ENCODE data around the gene SYT1. TPM values are rescaled to one million over a fixed set of nuclear protein-coding genes. Genes with fewer than 3 reads are reported as not detected.

The SYT1 gene
- polyA plus RNA-seq, 3 donors: 0.72 TPM; not detected in 2

DNA sequence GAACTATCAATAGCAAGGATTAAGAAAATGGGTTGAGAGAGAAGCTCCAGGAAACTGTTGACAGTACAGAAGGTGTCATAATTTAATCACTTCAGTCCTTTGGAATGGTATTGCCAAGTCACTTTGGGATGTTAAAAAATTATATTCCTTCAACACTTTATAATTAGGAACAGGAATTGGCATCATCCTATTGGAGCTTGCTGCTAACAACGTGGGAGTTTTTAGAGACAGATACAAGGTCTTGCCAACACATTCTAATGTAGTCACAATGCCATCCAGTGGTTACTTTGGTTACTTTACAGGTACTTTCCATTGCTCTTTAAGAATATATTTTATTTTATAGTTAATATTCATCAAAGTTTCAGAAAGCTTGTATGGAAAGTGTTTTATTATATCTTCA lies 310.1 kb downstream of the SYT1 start:
- H3K27ac ChIP-seq (ENCODE audit: low read depth in 1 of 2, low read length in 2 of 2): no peak overlapping the region
- no peak overlapping the region for H3K4me2 ChIP-seq (replicated peaks; ENCODE audit: extremely low read depth, low read length, poor library complexity, severe bottlenecking)
- no peak overlapping the region for H2AFZ ChIP-seq (ENCODE audit: insufficient read depth, low read depth, low read length, poor library complexity, severe bottlenecking)
- DNase-seq: peak in 1 of 3 donors; percentile 7
- peaks cover 0 to 3% (median 2%) of the 10 kb centered on the region in 3 donors for H3K27me3 Mint-ChIP-seq (ENCODE audit: low read depth in 3 of 3)
- H3K4me1 Mint-ChIP-seq: no peaks in the 10 kb centered on the region
- H3K27me3 ChIP-seq (ENCODE audit: control insufficient read depth in 2 of 2, insufficient read depth in 2 of 2, low read length in 2 of 2): no peaks in the 10 kb centered on the region
- no peaks in the 10 kb centered on the region for H3K4me1 ChIP-seq (ENCODE audit: control insufficient read depth in 1 of 2, insufficient read depth in 2 of 2, low read length in 2 of 2)
- H3K9me3 ChIP-seq (replicated peaks in 1 of 2; ENCODE audit: control insufficient read depth in 1 of 2, insufficient read depth in 1 of 2, low read length in 2 of 2): no peaks in the 10 kb centered on the region
- H3K36me3 ChIP-seq (replicated peaks in 1 of 2; ENCODE audit: control insufficient read depth in 1 of 2, insufficient read depth in 2 of 2, low read length in 2 of 2): no peaks in the 10 kb centered on the region
- H3K4me3 ChIP-seq (replicated peaks in 1 of 3; ENCODE audit: low read depth in 2 of 3, low read length in 3 of 3): no peak overlapping the region
- no peaks in the 10 kb centered on the region for H4K20me1 ChIP-seq (ENCODE audit: insufficient read depth, low read length)
- no peaks in the 10 kb centered on the region for H3K79me2 ChIP-seq (ENCODE audit: insufficient read depth, low read length)
- H3K9ac ChIP-seq (ENCODE audit: insufficient read depth, low read length, poor library complexity, severe bottlenecking): no peak overlapping the region
- H3K4me3 Mint-ChIP-seq: no peak overlapping the region
- TF ChIP-seq, protein P1, sequence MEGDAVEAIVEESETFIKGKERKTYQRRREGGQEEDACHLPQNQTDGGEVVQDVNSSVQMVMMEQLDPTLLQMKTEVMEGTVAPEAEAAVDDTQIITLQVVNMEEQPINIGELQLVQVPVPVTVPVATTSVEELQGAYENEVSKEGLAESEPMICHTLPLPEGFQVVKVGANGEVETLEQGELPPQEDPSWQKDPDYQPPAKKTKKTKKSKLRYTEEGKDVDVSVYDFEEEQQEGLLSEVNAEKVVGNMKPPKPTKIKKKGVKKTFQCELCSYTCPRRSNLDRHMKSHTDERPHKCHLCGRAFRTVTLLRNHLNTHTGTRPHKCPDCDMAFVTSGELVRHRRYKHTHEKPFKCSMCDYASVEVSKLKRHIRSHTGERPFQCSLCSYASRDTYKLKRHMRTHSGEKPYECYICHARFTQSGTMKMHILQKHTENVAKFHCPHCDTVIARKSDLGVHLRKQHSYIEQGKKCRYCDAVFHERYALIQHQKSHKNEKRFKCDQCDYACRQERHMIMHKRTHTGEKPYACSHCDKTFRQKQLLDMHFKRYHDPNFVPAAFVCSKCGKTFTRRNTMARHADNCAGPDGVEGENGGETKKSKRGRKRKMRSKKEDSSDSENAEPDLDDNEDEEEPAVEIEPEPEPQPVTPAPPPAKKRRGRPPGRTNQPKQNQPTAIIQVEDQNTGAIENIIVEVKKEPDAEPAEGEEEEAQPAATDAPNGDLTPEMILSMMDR (IDR thresholded peaks at IDR 0.05): no peak
- no CpG with 5 or more reads among the region's 1 CpG for WGBS (ENCODE audit: insufficient coverage)
- H3K9me3 Mint-ChIP-seq: peaks cover 0 to 4% (median 0%) of the 10 kb centered on the region in 7 donors
- intact Hi-C loops (cut with micrococcal nuclease): no loop called here
- no peaks in the 10 kb centered on the region for H3K36me3 Mint-ChIP-seq
- peak overlapping the region in 1 of 7 donors; percentile 58 for H3K27ac Mint-ChIP-seq

DNA sequence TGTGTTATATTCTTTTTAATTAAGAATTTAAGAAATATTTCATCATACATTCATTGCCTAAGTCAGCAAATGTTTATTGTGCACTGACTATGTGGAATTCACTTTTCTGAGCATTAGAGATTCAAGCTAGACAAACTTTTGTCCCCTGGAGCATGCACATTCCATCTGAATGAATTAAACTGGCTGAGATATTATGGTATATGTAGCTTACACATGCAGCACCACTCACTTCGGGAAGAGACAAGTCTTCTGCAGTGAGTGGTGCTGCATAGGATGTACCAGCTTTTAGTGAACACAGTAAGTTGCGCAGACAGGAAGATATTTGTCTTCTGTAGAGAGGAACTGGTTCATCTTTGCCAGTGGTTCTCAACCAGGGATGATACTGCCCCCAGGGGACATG lies 318.4 kb downstream of the SYT1 start:
- Mint-ChIP-seq H3K36me3 (no peaks in the 10 kb centered on the region), H3K4me3 (no peak overlapping the region), H3K27me3 (ENCODE audit: low read depth in 3 of 3) (no peaks in the 10 kb centered on the region), H3K27ac (no peak overlapping the region), H3K4me1 (no peaks in the 10 kb centered on the region), H3K9me3 (peaks cover 0 to 4% (median 0%) of the 10 kb centered on the region in 7 donors)
- no peaks in the 10 kb centered on the region for H3K27me3 ChIP-seq (ENCODE audit: control insufficient read depth in 2 of 2, insufficient read depth in 2 of 2, low read length in 2 of 2)
- TF ChIP-seq, protein P1 (IDR thresholded peaks at IDR 0.05): no peak
- no peak overlapping the region for H2AFZ ChIP-seq (ENCODE audit: insufficient read depth, low read depth, low read length, poor library complexity, severe bottlenecking)
- intact Hi-C loops (cut with micrococcal nuclease): no loop called here
- H3K4me1 ChIP-seq (ENCODE audit: control insufficient read depth in 1 of 2, insufficient read depth in 2 of 2, low read length in 2 of 2): peaks cover 0 to 8% of the 10 kb centered on the region in 2 donors
- 94% methylated on average over 2 of the region's 2 CpGs for WGBS (ENCODE audit: insufficient coverage)
- no peak overlapping the region for H3K4me3 ChIP-seq (replicated peaks in 1 of 3; ENCODE audit: low read depth in 2 of 3, low read length in 3 of 3)
- H3K36me3 ChIP-seq (replicated peaks in 1 of 2; ENCODE audit: control insufficient read depth in 1 of 2, insufficient read depth in 2 of 2, low read length in 2 of 2): no peaks in the 10 kb centered on the region
- H3K9ac ChIP-seq (ENCODE audit: insufficient read depth, low read length, poor library complexity, severe bottlenecking): no peak overlapping the region
- no peak for DNase-seq
- H3K79me2 ChIP-seq (ENCODE audit: insufficient read depth, low read length): no peaks in the 10 kb centered on the region
- no peaks in the 10 kb centered on the region for H3K9me3 ChIP-seq (replicated peaks in 1 of 2; ENCODE audit: control insufficient read depth in 1 of 2, insufficient read depth in 1 of 2, low read length in 2 of 2)
- H4K20me1 ChIP-seq (ENCODE audit: insufficient read depth, low read length): no peaks in the 10 kb centered on the region
- H3K27ac ChIP-seq (ENCODE audit: low read depth in 1 of 2, low read length in 2 of 2): no peak overlapping the region
- H3K4me2 ChIP-seq (replicated peaks; ENCODE audit: extremely low read depth, low read length, poor library complexity, severe bottlenecking): no peak overlapping the region

Measured in CD14-positive monocyte (primary cell).